BJ (cell line): Measurements from ENCODE around the gene ENC1. TPM values are rescaled to one million over a fixed set of nuclear protein-coding genes. Genes with fewer than 3 reads are reported as not detected.

ENCODE experiments used
- CTCF ChIA-PET: fragments of 350-600 bp; formaldehyde crosslinking; extraction: SDS; loops from one replicate; lab custom pipeline; 2021; ENCODE audit warnings: antibody characterized with exemption, inconsistent platforms; lab: Yijun Ruan, JAX
- POLR2A ChIA-PET: fragments of 300-600 bp; sonication (Branson Sonifier 250); formaldehyde crosslinking; extraction: SDS; loops from one replicate; lab custom pipeline; 2021; ENCODE audit warnings: antibody characterized with exemption; lab: Charles Lee
- DNase-seq: peaks from one replicate; pipeline ENCODE4 v3.0.0-alpha.2; 2011; ENCODE audit warnings: low read depth
- H3K27me3 ChIP-seq: 2 replicates; pipeline ENCODE4 v1.6.0; 2011; ENCODE audit warnings: low read length; ENCODE audit not compliant: control insufficient read depth, insufficient read depth
- H3K36me3 ChIP-seq: 2 replicates; pipeline ENCODE4 v1.5.1; 2011; ENCODE audit warnings: low read length; ENCODE audit not compliant: control insufficient read depth, insufficient read depth
- H3K4me3 ChIP-seq: 2 replicates; pipeline ENCODE4 v1.5.1; 2011; ENCODE audit warnings: low read depth, mild to moderate bottlenecking, control low read depth, low read length
- polyA plus RNA-seq: library from polyadenylated mRNA; depleted of rRNA; stranded (reverse); fragments of >200 nt; gene quantifications from 2 replicates; pipeline ENCODE4 v1.2.3, GENCODE V29; 2011
- TF ChIP-seq, protein P1 (sequence below): IDR thresholded peaks from 2 replicates; pipeline ENCODE4 v1.5.1; 2011; ENCODE audit warnings: low read depth, mild to moderate bottlenecking, control low read depth, inconsistent platforms, low read length, moderate library complexity; ENCODE audit not compliant: insufficient read depth

The ENC1 gene
- polyA plus RNA-seq, 1 experiment, result 34.1 TPM

DNA sequence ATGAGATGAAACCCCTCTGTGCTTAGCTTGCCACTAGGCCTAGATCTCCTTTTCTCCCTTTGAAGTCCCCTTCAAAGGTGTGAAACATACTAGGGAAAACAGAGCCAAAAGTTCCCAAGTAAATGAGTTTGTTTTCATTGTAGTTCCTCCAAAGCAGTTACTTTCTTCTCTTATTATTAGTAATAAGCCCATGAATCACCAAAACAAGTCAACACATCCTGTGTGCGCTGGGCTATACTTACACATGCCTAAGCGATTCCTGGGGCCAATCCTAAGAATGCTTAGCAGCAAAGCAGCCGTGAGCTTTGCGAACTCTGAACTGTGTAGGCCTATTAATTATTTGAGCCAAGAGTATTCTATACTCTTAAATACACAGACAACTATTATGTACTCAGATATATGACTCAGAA, 7.6 kb downstream of the ENC1 start:
- H3K36me3 ChIP-seq, result peaks cover 10% of the 10 kb centered on the region
- POLR2A ChIA-PET, result no interaction called here
- TF ChIP-seq, protein P1, sequence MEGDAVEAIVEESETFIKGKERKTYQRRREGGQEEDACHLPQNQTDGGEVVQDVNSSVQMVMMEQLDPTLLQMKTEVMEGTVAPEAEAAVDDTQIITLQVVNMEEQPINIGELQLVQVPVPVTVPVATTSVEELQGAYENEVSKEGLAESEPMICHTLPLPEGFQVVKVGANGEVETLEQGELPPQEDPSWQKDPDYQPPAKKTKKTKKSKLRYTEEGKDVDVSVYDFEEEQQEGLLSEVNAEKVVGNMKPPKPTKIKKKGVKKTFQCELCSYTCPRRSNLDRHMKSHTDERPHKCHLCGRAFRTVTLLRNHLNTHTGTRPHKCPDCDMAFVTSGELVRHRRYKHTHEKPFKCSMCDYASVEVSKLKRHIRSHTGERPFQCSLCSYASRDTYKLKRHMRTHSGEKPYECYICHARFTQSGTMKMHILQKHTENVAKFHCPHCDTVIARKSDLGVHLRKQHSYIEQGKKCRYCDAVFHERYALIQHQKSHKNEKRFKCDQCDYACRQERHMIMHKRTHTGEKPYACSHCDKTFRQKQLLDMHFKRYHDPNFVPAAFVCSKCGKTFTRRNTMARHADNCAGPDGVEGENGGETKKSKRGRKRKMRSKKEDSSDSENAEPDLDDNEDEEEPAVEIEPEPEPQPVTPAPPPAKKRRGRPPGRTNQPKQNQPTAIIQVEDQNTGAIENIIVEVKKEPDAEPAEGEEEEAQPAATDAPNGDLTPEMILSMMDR, result no peak
- no peak overlapping the region for H3K4me3 ChIP-seq
- no peak for DNase-seq
- H3K27me3 ChIP-seq, result no peaks in the 10 kb centered on the region
- CTCF ChIA-PET, result interaction anchor here (0.6 to 1.5 kb wide), 3 partner anchors 9 to 712 kb away, joined by 3 read pairs; no protein-coding TSS in a partner anchor

GRCh38 chr5:74631081-74631953, 9.2 kb downstream of the ENC1 start:
- TF ChIP-seq, protein P1, result no peak
- peaks cover 10% of the 10 kb centered on the region for H3K36me3 ChIP-seq
- H3K4me3 ChIP-seq, result no peak overlapping the region
- H3K27me3 ChIP-seq, result no peaks in the 10 kb centered on the region
- no peak for DNase-seq
- ChIA-PET CTCF (interaction anchor here (1.6 kb wide), 1 partner anchor 10 kb away, joined by 5 read pairs; the partner anchor contains the start of gene ENC1), POLR2A (no interaction called here)

GRCh38 chr5:74630453-74631066, 10.0 kb downstream of the ENC1 start:
- CTCF ChIA-PET, result interaction anchor here (1.6 kb wide), 1 partner anchor 10 kb away, joined by 5 read pairs; the partner anchor contains the start of gene ENC1
- POLR2A ChIA-PET, result no interaction called here
- no peak overlapping the region for H3K4me3 ChIP-seq
- peaks cover 7% of the 10 kb centered on the region for H3K36me3 ChIP-seq
- DNase-seq, result no peak
- TF ChIP-seq, protein P1, result no peak
- H3K27me3 ChIP-seq, result no peaks in the 10 kb centered on the region

DNA sequence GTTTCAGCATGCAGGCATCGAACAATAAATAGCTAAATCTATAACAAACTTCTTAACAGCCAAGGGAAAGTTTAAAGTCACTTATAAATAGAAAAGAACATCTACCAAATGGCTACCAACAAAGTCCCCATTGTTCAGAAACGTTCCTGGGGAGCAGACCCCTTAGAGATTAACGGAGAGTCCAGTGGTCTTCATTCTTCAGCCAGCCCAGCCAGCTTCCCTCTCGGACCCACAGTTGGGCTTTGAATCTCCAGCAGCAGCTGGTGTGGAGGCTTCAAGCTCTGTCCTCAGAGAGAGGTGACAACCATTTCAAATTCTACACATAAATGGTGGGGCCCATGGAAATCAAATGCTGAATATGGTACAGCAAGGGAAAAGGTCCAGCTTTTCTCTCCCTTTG, 11.2 kb downstream of the ENC1 start:
- H3K36me3 ChIP-seq, result peaks cover 1% of the 10 kb centered on the region; the same call in 1 of the 2 replicates
- ChIA-PET CTCF (interaction anchor here (0.5 to 0.6 kb wide), 2 partner anchors 195 to 466 kb away, joined by 3 to 4 read pairs; no protein-coding TSS in a partner anchor), POLR2A (no interaction called here)
- TF ChIP-seq, protein P1, result no peak
- no peaks in the 10 kb centered on the region for H3K27me3 ChIP-seq
- no peak for DNase-seq
- H3K4me3 ChIP-seq, result no peak overlapping the region

- CTCF ChIA-PET, result no interaction called here
- no peaks in the 10 kb centered on the region for H3K27me3 ChIP-seq
- no peak overlapping the region for H3K4me3 ChIP-seq
- H3K36me3 ChIP-seq, result no peaks in the 10 kb centered on the region
- TF ChIP-seq, protein P1, result no peak
- POLR2A ChIA-PET, result no interaction called here
- DNase-seq, result no peak
Observed at GRCh38 chr5:74628359-74628758, 12.2 kb downstream of the ENC1 start.
